PFSK-1 (cell line): ENCODE data around the gene LIPF.

Experiments used
- FOXP2 ChIP-seq: optimal IDR thresholded peaks from 2 replicates; pipeline ENCODE3; 2011; ENCODE audit warnings: borderline replicate concordance, control low read depth, inconsistent platforms; ENCODE audit not compliant: insufficient read depth; ENCODE audit errors: extremely low read length, extremely low read depth
- POLR2AphosphoS5 ChIP-seq: IDR thresholded peaks from 2 replicates; pipeline ENCODE4 v1.6.1; 2012; ENCODE audit warnings: low read depth, mild to moderate bottlenecking, control low read depth, low read length, moderate library complexity
- SIN3A ChIP-seq: IDR thresholded peaks from 2 replicates; pipeline ENCODE4 v1.6.1; 2012; ENCODE audit warnings: mild to moderate bottlenecking, low read length, moderate library complexity, borderline replicate concordance; ENCODE audit not compliant: insufficient read depth
- TAF1 ChIP-seq: IDR thresholded peaks from 2 replicates; pipeline ENCODE4 v1.6.1; 2012; ENCODE audit warnings: low read length, control low read depth, borderline replicate concordance; ENCODE audit not compliant: insufficient read depth
- TF ChIP-seq, protein P1 (sequence below), 2 experiments: IDR thresholded peaks; 2 replicates each; pipeline versions ENCODE4 v1.6.1 to v1.8.0; 2011 to 2012; ENCODE audit warnings: low read depth in 2 of 2, low read length in 2 of 2, control low read depth in 1 of 2, inconsistent platforms in 1 of 2, mild to moderate bottlenecking in 1 of 2, moderate library complexity in 1 of 2; ENCODE audit not compliant: insufficient read depth in 1 of 2

LIPF gene

DNA sequence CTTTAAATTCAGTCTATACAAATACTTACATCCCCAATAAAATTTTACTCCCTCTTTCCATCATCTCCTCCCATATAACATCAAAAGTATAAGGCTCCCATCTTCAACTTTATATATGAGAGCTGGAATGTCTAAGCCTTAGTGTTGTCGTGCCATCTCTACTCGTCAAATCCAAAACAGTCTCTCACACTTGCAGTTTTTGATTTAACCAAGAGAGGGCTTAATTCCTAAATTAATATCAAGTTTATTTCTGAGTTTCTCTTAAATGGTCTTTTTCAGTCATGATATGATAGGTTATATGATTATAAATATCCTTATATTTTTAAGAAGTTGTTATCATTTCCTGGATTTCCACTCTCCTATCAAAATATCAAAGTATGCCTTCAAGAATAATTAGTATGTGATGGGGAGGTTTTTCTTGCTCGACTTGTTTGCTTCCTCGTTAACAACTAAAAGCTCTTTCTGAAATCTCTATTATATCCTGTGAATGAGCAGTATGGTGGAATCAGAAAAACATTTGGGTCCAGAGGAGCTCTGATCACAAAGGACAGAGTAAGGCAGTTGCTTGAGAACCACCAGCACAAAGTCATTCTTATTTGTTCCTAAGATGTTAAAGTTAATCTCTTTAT is 29.3 kb downstream of the LIPF start:
- TF ChIP-seq TAF1 (no peak), POLR2AphosphoS5 (no peak), SIN3A (no peak), FOXP2 (no peak)
- TF ChIP-seq, protein P1, sequence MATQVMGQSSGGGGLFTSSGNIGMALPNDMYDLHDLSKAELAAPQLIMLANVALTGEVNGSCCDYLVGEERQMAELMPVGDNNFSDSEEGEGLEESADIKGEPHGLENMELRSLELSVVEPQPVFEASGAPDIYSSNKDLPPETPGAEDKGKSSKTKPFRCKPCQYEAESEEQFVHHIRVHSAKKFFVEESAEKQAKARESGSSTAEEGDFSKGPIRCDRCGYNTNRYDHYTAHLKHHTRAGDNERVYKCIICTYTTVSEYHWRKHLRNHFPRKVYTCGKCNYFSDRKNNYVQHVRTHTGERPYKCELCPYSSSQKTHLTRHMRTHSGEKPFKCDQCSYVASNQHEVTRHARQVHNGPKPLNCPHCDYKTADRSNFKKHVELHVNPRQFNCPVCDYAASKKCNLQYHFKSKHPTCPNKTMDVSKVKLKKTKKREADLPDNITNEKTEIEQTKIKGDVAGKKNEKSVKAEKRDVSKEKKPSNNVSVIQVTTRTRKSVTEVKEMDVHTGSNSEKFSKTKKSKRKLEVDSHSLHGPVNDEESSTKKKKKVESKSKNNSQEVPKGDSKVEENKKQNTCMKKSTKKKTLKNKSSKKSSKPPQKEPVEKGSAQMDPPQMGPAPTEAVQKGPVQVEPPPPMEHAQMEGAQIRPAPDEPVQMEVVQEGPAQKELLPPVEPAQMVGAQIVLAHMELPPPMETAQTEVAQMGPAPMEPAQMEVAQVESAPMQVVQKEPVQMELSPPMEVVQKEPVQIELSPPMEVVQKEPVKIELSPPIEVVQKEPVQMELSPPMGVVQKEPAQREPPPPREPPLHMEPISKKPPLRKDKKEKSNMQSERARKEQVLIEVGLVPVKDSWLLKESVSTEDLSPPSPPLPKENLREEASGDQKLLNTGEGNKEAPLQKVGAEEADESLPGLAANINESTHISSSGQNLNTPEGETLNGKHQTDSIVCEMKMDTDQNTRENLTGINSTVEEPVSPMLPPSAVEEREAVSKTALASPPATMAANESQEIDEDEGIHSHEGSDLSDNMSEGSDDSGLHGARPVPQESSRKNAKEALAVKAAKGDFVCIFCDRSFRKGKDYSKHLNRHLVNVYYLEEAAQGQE (IDR thresholded peaks at IDR 0.05; ENCODE audit: insufficient read depth in 1 of 2, low read depth in 2 of 2, low read length in 2 of 2) = no peak

DNA sequence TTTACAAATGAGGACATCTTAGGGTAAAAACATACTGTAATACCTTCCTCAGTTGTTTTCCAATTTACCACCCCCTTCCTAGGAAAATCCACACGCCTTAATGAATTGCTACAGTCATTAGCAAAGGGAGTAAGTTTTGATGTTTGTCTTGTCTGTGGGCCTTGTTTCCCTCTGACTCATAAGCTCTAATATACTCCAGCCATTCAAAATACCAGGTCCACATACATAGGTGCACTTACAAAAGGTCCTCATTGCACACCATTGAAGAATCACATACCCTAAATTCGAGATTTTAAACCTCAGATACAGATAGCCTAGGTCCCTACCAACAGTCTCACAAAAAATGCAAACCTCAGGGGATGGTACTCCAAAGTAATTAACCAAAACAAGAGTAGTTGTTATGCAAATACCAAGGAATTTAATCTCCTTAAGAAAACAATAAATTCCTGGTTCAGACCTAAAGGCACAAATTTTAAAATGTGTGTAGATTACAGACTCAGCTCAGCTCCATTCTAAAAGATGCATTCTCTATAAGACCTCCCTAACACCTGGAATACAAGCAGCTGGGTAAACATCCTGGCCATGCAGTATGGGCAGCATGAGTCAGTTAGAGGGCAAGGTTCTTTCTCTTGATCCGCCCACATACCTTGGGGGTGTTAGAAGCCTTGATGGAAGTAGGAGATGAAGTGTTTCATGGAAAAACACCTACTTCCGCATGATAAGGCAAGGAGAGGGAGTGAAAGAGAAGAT is 38.8 kb downstream of the LIPF start:
- TF ChIP-seq FOXP2 = no peak

DNA sequence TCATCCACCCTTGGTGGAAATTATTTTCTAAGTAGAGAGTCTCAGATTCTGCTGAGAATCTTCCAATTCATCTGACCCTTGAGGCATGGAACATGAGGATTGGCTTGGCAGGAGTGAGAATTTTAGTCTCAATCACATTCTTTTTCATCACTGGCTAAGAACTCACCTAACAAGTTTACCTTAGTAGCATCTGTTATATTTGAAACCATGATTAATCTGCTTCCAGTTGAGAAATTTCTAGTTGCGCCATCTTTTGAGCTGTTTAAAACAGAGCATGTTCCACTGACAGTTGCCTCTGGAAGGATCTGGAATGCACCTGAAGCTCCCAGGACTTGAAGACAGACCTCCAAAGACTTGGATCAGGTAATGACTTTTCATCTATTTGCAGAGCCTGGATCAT is 41.7 kb downstream of the LIPF start, which contains the start of gene LIPK:
Gene LIPK, plus strand, starts transcription at position 292 of the 400 bp plus-strand sequence. CDS start 18,295 bp downstream, outside the sequence.
- TF ChIP-seq TAF1 (no peak), POLR2AphosphoS5 (no peak), FOXP2 (no peak), SIN3A (no peak)
- TF ChIP-seq, protein P1 (IDR thresholded peaks at IDR 0.05; ENCODE audit: insufficient read depth in 1 of 2, low read depth in 2 of 2, low read length in 2 of 2) = no peak

DNA sequence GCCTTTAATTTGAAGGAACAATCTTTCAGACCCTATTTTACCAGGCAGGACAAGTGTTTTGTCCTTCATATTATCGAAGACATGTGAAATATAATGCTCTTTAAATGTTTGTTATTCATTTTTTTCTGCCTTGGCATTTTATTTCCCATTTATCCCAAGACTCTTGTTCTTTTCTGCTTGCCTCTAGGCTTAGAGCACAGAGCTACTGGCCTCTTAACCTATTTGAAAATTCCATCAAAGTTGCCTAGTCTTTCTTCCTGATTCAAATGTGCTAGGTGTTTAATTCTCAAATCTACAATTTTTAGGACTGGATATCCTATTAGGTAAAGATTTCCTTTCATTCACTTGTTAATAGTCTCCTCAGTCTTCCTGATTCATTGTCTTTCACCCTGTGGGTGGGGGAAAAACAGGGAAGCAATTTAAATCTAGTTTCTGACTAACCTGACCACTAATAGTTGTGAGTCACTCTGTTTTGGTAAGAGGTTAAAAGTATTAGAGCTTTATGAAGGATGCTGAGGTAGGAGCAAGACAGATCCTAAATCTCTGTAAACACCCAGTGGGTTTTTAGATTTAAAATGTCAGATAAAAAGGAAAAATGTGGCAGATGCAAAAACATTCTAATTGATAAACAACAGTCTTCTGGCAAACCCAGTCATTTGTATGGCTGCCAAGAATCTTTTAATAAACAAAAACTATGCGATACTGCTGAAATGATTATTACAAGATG is 43.4 kb downstream of the LIPF start:
- TF ChIP-seq, protein P1 (IDR thresholded peaks at IDR 0.05; ENCODE audit: insufficient read depth in 1 of 2, low read depth in 2 of 2, low read length in 2 of 2) = no peak
- TF ChIP-seq FOXP2 = no peak
- TF ChIP-seq TAF1 = no peak
- TF ChIP-seq POLR2AphosphoS5 = no peak
- no peak for TF ChIP-seq SIN3A

DNA sequence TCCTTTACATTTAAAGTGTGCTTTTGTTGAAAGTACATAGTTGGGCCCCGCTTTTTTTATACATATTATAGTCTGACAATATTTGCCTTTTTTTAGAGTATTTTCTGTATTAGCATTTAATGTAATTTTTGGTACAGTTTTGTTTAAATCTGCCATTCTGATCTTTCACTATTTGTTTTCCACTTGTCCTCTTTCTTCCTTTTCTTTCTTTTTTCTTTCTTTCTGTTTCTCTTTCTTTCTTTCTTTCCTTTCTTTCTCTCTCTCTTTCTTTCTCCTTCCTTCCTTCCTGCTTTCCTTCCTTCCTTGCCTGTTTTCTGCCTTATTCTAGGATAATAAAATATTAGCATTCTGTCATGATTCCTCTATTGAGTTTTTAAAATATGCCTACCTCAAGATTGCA is 51.3 kb downstream of the LIPF start:
- no peak for TF ChIP-seq FOXP2
- TF ChIP-seq SIN3A = no peak
